Astrocyte (in vitro differentiated cells and primary cell): Measurements from ENCODE around the gene PCDHGA7. TPM values are rescaled to one million over a fixed set of nuclear protein-coding genes. Genes with fewer than 3 reads are reported as not detected.

Experiments used
- DNase-seq: peaks from one replicate; pipeline ENCODE4 v3.0.0-alpha.2; 2010; ENCODE audit warnings: low read depth
- FAIRE-seq: peaks from 2 replicates; lab custom pipeline; 2011; peaks lifted over from hg19 to GRCh38; lab: Jason Lieb, UNC
- H2AFZ ChIP-seq: 2 replicates; pipeline ENCODE4 v1.6.0; 2012; ENCODE audit warnings: low read depth, low read length, inconsistent platforms
- H3K27ac ChIP-seq: 2 replicates; pipeline ENCODE4 v1.5.1; 2011; ENCODE audit warnings: low read depth, low read length, inconsistent platforms
- H3K27me3 ChIP-seq: 2 replicates; pipeline ENCODE4 v1.6.0; 2011; ENCODE audit warnings: low read length, inconsistent platforms; ENCODE audit not compliant: insufficient read depth
- H3K36me3 ChIP-seq: 2 replicates; pipeline ENCODE4 v1.5.1; 2011; ENCODE audit warnings: low read length, inconsistent platforms; ENCODE audit not compliant: insufficient read depth
- H3K4me1 ChIP-seq: 2 replicates; pipeline ENCODE4 v1.5.1; 2011; ENCODE audit warnings: low read length, inconsistent platforms; ENCODE audit not compliant: insufficient read depth
- H3K4me2 ChIP-seq: 2 replicates; pipeline ENCODE4 v1.6.0; 2012; ENCODE audit warnings: low read length, inconsistent platforms
- H3K4me3 ChIP-seq: 2 replicates; pipeline ENCODE4 v1.5.1; 2011; ENCODE audit warnings: low read depth, mild to moderate bottlenecking, low read length, inconsistent platforms; ENCODE audit not compliant: insufficient read depth
- H3K79me2 ChIP-seq: 2 replicates; pipeline ENCODE4 v1.6.0; 2012; ENCODE audit warnings: mild to moderate bottlenecking, low read length, inconsistent platforms; ENCODE audit not compliant: insufficient read depth
- H3K9ac ChIP-seq: 2 replicates; pipeline ENCODE4 v1.6.0; 2012; ENCODE audit warnings: mild to moderate bottlenecking, low read length, inconsistent platforms
- H3K9me3 ChIP-seq: 2 replicates; pipeline ENCODE4 v1.5.1; 2012; ENCODE audit warnings: low read depth, mild to moderate bottlenecking, low read length, inconsistent platforms; ENCODE audit not compliant: insufficient read depth
- H4K20me1 ChIP-seq: 2 replicates; pipeline ENCODE4 v1.6.0; 2012; ENCODE audit warnings: low read length, inconsistent platforms; ENCODE audit not compliant: insufficient read depth
- H3K27ac Mint-ChIP-seq: one replicate; pipeline ENCODE4 v1.8.0; 2021; ENCODE audit warnings: mild to moderate bottlenecking, mixed read lengths; ENCODE audit not compliant: unreplicated experiment
- H3K27me3 Mint-ChIP-seq: one replicate; pipeline ENCODE4 v1.8.0; 2021; ENCODE audit warnings: low read depth, mixed read lengths; ENCODE audit not compliant: unreplicated experiment
- H3K36me3 Mint-ChIP-seq: one replicate; pipeline ENCODE4 v1.8.0; 2021; ENCODE audit warnings: low read depth, mixed read lengths; ENCODE audit not compliant: unreplicated experiment
- H3K4me1 Mint-ChIP-seq: one replicate; pipeline ENCODE4 v1.8.0; 2021; ENCODE audit warnings: low read depth, mixed read lengths; ENCODE audit not compliant: unreplicated experiment
- H3K4me3 Mint-ChIP-seq: one replicate; pipeline ENCODE4 v1.8.0; 2021; ENCODE audit warnings: mild to moderate bottlenecking, moderate library complexity, mixed read lengths; ENCODE audit not compliant: unreplicated experiment
- H3K9me3 Mint-ChIP-seq: one replicate; pipeline ENCODE4 v1.8.0; 2021; ENCODE audit warnings: mild to moderate bottlenecking, mixed read lengths; ENCODE audit not compliant: unreplicated experiment
- EZH2 ChIP-seq: IDR thresholded peaks from 2 replicates; pipeline ENCODE4 v1.6.1; 2012; ENCODE audit warnings: mild to moderate bottlenecking, low read length, inconsistent platforms; ENCODE audit not compliant: insufficient read depth
- total RNA-seq: library from RNA; stranded (reverse); gene quantifications from 2 replicates; pipeline ENCODE4 v1.2.1, GENCODE V29; 2021
- TF ChIP-seq, protein P1 (sequence below): IDR thresholded peaks from 2 replicates; pipeline ENCODE4 v1.5.1; 2011; ENCODE audit warnings: low read depth, mild to moderate bottlenecking, inconsistent platforms, low read length, moderate library complexity; ENCODE audit not compliant: insufficient read depth

The PCDHGA7 gene
- total RNA-seq, 1 donor from 2014 or later = 0.57 TPM

DNA sequence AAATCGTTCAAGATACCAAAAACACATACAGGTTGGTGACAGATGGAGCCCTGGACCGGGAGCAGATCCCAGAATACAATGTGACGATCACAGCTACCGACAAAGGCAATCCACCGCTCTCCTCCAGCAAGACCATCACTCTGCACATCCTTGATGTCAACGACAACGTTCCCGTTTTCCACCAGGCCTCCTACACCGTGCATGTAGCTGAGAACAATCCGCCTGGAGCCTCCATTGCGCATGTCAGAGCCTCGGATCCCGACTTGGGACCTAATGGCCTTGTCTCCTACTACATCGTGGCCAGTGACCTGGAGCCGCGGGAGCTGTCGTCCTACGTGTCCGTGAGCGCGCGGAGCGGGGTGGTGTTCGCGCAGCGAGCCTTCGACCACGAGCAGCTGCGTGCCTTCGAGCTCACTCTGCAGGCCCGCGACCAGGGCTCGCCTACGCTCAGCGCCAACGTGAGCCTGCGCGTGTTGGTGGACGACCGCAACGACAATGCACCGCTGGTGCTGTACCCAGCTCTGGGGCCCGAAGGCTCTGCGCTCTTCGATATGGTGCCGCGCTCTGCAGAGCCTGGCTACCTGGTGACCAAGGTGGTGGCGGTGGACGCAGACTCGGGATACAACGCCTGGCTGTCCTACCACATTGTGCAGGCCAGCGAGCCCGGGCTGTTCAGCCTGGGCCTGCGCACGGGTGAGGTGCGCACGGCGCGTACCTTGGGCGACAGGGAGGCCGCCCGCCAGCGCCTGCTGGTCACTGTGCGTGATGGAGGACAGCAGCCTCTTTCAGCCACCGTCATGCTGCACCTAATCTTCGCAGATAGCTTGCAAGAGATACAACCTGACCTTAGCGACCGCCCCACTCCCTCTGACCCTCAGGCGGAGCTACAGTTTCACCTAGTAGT is 10.7 kb upstream of the PCDHGA7 start:
- Histone ChIP-seq H3K4me3 (no peak overlapping the region), H3K9me3 (peaks cover 50% of the 10 kb centered on the region), H3K36me3 (no peaks in the 10 kb centered on the region), H3K4me2 (no peak overlapping the region), H2AFZ (no peak overlapping the region), H3K79me2 (no peaks in the 10 kb centered on the region), H3K4me1 (no peaks in the 10 kb centered on the region), H3K9ac (no peak overlapping the region), H3K27ac (no peak overlapping the region), H3K27me3 (no peaks in the 10 kb centered on the region), H4K20me1 (no peaks in the 10 kb centered on the region)
- TF ChIP-seq, protein P1, sequence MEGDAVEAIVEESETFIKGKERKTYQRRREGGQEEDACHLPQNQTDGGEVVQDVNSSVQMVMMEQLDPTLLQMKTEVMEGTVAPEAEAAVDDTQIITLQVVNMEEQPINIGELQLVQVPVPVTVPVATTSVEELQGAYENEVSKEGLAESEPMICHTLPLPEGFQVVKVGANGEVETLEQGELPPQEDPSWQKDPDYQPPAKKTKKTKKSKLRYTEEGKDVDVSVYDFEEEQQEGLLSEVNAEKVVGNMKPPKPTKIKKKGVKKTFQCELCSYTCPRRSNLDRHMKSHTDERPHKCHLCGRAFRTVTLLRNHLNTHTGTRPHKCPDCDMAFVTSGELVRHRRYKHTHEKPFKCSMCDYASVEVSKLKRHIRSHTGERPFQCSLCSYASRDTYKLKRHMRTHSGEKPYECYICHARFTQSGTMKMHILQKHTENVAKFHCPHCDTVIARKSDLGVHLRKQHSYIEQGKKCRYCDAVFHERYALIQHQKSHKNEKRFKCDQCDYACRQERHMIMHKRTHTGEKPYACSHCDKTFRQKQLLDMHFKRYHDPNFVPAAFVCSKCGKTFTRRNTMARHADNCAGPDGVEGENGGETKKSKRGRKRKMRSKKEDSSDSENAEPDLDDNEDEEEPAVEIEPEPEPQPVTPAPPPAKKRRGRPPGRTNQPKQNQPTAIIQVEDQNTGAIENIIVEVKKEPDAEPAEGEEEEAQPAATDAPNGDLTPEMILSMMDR = no peak
- TF ChIP-seq EZH2 = no peak
- Mint-ChIP-seq H3K36me3 (peaks cover 7% of the 10 kb centered on the region), H3K4me3 (no peak overlapping the region), H3K27me3 (no peaks in the 10 kb centered on the region), H3K27ac (no peak overlapping the region), H3K4me1 (no peaks in the 10 kb centered on the region), H3K9me3 (peaks cover 25% of the 10 kb centered on the region)
- no peak for DNase-seq
- no peak for FAIRE-seq

DNA sequence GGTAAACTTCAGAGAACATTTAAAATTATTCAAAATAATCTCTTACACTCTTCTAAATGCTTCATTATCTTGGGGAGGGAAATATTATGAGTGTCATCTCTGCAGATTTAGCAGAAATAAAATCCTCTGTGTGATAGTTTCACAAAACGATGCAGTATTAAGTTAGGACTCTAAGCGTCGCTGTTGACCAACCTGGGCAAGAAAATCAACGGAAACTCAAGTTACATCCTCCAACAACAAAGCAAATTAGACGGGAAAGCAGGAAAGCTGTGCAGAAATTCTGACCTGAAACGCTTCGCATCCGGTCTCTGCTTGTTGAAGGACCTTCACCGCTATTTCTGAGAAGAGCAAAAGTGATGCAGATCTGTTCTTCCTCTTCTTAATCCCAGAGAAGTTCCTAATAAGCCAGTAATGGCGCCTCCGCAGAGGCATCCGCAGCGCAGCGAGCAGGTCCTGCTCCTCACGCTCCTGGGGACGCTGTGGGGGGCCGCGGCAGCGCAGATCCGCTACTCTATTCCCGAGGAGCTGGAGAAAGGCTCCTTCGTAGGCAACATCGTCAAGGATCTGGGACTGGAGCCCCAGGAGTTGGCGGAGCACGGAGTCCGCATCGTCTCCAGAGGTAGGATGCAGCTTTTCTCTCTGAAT is 8.7 kb upstream of the PCDHGA7 start, which contains the start of gene PCDHGA6:
Gene PCDHGA6, plus strand, starts transcription at position 219 of the 645 bp plus-strand sequence. Its CDS starts 193 bp downstream, at position 412.
- Histone ChIP-seq H3K36me3 (no peaks in the 10 kb centered on the region), H3K27me3 (no peaks in the 10 kb centered on the region), H3K27ac (no peak within 1 kb of the TSS), H4K20me1 (no peaks in the 10 kb centered on the region), H3K4me2 (peak within 1 kb of the TSS; percentile 72), H3K4me1 (no peaks in the 10 kb centered on the region), H3K79me2 (no peaks in the 10 kb centered on the region), H2AFZ (peak within 1 kb of the TSS; percentile 76), H3K9me3 (peaks cover 52% of the 10 kb centered on the region), H3K4me3 (peak within 1 kb of the TSS; percentile 49), H3K9ac (peak within 1 kb of the TSS; percentile 22)
- peak; percentile 6 for DNase-seq
- Mint-ChIP-seq H3K27me3 (no peaks in the 10 kb centered on the region), H3K9me3 (peaks cover 31% of the 10 kb centered on the region), H3K36me3 (peaks cover 7% of the 10 kb centered on the region), H3K4me3 (no peak within 1 kb of the TSS), H3K4me1 (no peaks in the 10 kb centered on the region), H3K27ac (no peak within 1 kb of the TSS)
- no peak for FAIRE-seq
- TF ChIP-seq, protein P1 = peak; percentile 49
- TF ChIP-seq EZH2 = no peak
